ENCODE measurements around the gene FUOM.

- TF ChIP-seq, protein P1, sequence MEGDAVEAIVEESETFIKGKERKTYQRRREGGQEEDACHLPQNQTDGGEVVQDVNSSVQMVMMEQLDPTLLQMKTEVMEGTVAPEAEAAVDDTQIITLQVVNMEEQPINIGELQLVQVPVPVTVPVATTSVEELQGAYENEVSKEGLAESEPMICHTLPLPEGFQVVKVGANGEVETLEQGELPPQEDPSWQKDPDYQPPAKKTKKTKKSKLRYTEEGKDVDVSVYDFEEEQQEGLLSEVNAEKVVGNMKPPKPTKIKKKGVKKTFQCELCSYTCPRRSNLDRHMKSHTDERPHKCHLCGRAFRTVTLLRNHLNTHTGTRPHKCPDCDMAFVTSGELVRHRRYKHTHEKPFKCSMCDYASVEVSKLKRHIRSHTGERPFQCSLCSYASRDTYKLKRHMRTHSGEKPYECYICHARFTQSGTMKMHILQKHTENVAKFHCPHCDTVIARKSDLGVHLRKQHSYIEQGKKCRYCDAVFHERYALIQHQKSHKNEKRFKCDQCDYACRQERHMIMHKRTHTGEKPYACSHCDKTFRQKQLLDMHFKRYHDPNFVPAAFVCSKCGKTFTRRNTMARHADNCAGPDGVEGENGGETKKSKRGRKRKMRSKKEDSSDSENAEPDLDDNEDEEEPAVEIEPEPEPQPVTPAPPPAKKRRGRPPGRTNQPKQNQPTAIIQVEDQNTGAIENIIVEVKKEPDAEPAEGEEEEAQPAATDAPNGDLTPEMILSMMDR (conservative IDR thresholded peaks at IDR 0.05; ENCODE audit: low read length), result no peak
- TF ChIP-seq EZH2phosphoT487 (IDR thresholded peaks at IDR 0.05; ENCODE audit: borderline replicate concordance, low read depth, low read length), result no peak
These were observed 19.4 kb downstream of the FUOM start for GRCh38 chr10:133338080-133339071.

All from OCI-LY7 (cell line).